ENCODE measurements around the gene DLEC1.

DNA sequence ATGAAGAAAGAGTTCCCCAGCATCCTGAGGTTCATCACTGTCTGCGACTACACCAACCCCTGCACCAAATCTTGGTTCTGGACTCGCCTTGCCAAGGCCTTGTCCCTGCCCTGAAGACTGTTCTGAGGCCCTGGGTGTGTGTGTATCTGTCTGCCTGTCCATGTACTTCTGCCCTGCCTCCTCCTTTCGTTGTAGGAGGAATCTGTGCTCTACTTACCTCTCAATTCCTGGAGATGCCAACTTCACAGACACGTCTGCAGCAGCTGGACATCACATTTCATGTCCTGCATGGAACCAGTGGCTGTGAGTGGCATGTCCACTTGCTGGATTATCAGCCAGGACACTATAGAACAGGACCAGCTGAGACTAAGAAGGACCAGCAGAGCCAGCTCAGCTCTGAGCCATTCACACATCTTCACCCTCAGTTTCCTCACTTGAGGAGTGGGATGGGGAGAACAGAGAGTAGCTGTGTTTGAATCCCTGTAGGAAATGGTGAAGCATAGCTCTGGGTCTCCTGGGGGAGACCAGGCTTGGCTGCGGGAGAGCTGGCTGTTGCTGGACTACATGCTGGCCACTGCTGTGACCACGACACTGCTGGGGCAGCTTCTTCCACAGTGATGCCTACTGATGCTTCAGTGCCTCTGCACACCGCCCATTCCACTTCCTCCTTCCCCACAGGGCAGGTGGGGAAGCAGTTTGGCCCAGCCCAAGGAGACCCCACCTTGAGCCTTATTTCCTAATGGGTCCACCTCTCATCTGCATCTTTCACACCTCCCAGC is 102.4 kb downstream of the DLEC1 start:
- TF ChIP-seq, protein P1, sequence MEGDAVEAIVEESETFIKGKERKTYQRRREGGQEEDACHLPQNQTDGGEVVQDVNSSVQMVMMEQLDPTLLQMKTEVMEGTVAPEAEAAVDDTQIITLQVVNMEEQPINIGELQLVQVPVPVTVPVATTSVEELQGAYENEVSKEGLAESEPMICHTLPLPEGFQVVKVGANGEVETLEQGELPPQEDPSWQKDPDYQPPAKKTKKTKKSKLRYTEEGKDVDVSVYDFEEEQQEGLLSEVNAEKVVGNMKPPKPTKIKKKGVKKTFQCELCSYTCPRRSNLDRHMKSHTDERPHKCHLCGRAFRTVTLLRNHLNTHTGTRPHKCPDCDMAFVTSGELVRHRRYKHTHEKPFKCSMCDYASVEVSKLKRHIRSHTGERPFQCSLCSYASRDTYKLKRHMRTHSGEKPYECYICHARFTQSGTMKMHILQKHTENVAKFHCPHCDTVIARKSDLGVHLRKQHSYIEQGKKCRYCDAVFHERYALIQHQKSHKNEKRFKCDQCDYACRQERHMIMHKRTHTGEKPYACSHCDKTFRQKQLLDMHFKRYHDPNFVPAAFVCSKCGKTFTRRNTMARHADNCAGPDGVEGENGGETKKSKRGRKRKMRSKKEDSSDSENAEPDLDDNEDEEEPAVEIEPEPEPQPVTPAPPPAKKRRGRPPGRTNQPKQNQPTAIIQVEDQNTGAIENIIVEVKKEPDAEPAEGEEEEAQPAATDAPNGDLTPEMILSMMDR (conservative IDR thresholded peaks at IDR 0.05; ENCODE audit: low read length): no peak
- no peak for TF ChIP-seq EZH2phosphoT487 (IDR thresholded peaks at IDR 0.05; ENCODE audit: borderline replicate concordance)

Data from Loucy (cell line).